Uterus (tissue), 2 donors: ENCODE data around the gene TUT7.

Experiments
- CTCF ChIP-seq, 4 experiments: fragments of 200-600 bp in 2 of 4; fragments of 450-650 bp in 2 of 4; sonication (generic) in 2 of 4; IDR thresholded peaks; one replicate each; pipeline ENCODE4 v1.5.1; 2016 to 2019; ENCODE audit warnings: antibody characterized with exemption in 4 of 4, mild to moderate bottlenecking in 2 of 4, moderate library complexity in 1 of 4
- POLR2A ChIP-seq, 2 donors: fragments of 450-650 bp; IDR thresholded peaks; one replicate each; pipeline ENCODE4 v1.6.1; 2016; ENCODE audit warnings: antibody characterized with exemption in 2 of 2, mild to moderate bottlenecking in 1 of 2, moderate library complexity in 1 of 2

- no peak for TF ChIP-seq CTCF (IDR thresholded peaks at IDR 0.05)
- no peak for TF ChIP-seq POLR2A (IDR thresholded peaks at IDR 0.05)
These were observed 24.6 kb downstream of the TUT7 start for GRCh38 chr9:86329649-86330048.
